AG08395 (cell line): Measurements from ENCODE around the gene ANKRD49.

Source experiments
- DNase-seq: peaks from one replicate; pipeline ENCODE4 v3.0.0; 2012; ENCODE audit warnings: mixed read lengths, low spot score

The ANKRD49 gene

DNA sequence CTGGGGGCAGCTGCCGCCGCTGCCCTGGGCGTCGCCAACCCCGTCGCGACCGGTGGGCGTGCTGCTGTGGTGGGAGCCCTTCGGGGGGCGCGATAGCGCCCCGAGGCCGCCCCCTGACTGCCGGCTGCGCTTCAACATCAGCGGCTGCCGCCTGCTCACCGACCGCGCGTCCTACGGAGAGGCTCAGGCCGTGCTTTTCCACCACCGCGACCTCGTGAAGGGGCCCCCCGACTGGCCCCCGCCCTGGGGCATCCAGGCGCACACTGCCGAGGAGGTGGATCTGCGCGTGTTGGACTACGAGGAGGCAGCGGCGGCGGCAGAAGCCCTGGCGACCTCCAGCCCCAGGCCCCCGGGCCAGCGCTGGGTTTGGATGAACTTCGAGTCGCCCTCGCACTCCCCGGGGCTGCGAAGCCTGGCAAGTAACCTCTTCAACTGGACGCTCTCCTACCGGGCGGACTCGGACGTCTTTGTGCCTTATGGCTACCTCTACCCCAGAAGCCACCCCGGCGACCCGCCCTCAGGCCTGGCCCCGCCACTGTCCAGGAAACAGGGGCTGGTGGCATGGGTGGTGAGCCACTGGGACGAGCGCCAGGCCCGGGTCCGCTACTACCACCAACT is 51.0 kb downstream of the ANKRD49 start:
- no peak for DNase-seq

DNA sequence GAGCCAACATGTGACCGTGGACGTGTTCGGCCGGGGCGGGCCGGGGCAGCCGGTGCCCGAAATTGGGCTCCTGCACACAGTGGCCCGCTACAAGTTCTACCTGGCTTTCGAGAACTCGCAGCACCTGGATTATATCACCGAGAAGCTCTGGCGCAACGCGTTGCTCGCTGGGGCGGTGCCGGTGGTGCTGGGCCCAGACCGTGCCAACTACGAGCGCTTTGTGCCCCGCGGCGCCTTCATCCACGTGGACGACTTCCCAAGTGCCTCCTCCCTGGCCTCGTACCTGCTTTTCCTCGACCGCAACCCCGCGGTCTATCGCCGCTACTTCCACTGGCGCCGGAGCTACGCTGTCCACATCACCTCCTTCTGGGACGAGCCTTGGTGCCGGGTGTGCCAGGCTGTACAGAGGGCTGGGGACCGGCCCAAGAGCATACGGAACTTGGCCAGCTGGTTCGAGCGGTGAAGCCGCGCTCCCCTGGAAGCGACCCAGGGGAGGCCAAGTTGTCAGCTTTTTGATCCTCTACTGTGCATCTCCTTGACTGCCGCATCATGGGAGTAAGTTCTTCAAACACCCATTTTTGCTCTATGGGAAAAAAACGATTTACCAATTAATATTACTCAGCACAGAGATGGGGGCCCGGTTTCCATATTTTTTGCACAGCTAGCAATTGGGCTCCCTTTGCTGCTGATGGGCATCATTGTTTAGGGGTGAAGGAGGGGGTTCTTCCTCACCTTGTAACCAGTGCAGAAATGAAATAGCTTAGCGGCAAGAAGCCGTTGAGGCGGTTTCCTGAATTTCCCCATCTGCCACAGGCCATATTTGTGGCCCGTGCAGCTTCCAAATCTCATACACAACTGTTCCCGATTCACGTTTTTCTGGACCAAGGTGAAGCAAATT is 51.7 kb downstream of the ANKRD49 start:
- no peak for DNase-seq

DNA sequence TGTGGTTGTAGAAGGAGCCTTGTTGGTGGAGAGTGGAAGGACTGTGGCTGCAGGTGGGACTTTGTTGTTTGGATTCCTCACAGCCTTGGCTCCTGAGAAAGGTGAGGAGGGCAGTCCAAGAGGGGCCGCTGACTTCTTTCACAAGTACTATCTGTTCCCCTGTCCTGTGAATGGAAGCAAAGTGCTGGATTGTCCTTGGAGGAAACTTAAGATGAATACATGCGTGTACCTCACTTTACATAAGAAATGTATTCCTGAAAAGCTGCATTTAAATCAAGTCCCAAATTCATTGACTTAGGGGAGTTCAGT is 52.3 kb downstream of the ANKRD49 start:
- no peak for DNase-seq

DNA sequence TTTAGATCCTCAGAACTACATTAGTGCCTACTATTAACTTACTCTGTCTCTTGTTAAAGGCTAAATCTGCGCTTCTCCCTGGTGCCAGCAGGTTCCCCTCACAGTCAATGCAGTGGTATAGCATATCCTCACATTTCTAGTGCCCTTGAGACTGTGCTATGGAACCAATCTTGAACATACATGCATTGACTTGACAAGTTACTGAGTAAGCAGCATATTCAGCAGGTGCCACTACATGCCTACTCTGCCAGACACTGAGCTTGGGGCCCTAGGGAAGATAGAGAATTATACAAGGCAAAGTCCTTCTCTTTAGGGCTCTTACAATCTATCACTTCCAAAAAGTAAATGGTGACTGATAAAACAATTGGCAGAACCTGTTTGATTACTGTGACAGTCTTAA is 53.1 kb downstream of the ANKRD49 start:
- DNase-seq, result no peak

DNA sequence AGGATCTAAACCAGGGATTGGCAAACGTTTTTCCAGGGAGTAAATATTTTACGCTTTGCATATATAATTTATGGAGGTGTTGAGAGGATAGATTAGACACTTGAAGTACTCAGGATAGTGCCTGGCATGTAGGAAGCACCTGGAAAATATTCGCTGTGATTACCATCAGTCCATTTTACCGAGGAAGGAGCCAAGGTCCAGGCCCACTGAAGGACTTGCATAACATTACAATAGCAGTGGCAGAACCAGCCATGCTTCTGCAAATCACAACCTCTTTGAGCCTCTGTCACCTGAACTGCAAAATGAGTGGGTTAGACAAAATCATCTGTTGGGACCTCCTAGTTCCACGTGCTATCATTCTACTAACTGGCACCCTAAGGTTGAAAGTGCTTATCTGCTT is 55.4 kb downstream of the ANKRD49 start:
- no peak for DNase-seq
